ENCODE data around the gene ATP2B2.

GRCh38 chr3:10398341-10398740, 107.0 kb downstream of the ATP2B2 start:
- TF ChIP-seq POLR2A (IDR thresholded peaks at IDR 0.05): no peak
- TF ChIP-seq, protein P1, sequence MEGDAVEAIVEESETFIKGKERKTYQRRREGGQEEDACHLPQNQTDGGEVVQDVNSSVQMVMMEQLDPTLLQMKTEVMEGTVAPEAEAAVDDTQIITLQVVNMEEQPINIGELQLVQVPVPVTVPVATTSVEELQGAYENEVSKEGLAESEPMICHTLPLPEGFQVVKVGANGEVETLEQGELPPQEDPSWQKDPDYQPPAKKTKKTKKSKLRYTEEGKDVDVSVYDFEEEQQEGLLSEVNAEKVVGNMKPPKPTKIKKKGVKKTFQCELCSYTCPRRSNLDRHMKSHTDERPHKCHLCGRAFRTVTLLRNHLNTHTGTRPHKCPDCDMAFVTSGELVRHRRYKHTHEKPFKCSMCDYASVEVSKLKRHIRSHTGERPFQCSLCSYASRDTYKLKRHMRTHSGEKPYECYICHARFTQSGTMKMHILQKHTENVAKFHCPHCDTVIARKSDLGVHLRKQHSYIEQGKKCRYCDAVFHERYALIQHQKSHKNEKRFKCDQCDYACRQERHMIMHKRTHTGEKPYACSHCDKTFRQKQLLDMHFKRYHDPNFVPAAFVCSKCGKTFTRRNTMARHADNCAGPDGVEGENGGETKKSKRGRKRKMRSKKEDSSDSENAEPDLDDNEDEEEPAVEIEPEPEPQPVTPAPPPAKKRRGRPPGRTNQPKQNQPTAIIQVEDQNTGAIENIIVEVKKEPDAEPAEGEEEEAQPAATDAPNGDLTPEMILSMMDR (IDR thresholded peaks at IDR 0.05): no peak

All from uterus (tissue), 2 donors.